Suprapubic skin (tissue), 3 donors: ENCODE measurements around the gene ZIC5.

Experiments
- EP300 ChIP-seq: sonication (generic); formaldehyde crosslinking; IDR thresholded peaks from one replicate; pipeline ENCODE4 v1.6.1; 2017; ENCODE audit warnings: antibody characterized with exemption
- TF ChIP-seq, protein P1 (sequence below), 2 donors: fragments of 200-600 bp in 1 of 2; fragments of 450-650 bp in 1 of 2; sonication (generic) in 1 of 2; IDR thresholded peaks; one replicate each; pipeline ENCODE4 v1.5.1; 2016 to 2019; ENCODE audit warnings: antibody characterized with exemption in 2 of 2, mild to moderate bottlenecking in 1 of 2, moderate library complexity in 1 of 2

- TF ChIP-seq, protein P1, sequence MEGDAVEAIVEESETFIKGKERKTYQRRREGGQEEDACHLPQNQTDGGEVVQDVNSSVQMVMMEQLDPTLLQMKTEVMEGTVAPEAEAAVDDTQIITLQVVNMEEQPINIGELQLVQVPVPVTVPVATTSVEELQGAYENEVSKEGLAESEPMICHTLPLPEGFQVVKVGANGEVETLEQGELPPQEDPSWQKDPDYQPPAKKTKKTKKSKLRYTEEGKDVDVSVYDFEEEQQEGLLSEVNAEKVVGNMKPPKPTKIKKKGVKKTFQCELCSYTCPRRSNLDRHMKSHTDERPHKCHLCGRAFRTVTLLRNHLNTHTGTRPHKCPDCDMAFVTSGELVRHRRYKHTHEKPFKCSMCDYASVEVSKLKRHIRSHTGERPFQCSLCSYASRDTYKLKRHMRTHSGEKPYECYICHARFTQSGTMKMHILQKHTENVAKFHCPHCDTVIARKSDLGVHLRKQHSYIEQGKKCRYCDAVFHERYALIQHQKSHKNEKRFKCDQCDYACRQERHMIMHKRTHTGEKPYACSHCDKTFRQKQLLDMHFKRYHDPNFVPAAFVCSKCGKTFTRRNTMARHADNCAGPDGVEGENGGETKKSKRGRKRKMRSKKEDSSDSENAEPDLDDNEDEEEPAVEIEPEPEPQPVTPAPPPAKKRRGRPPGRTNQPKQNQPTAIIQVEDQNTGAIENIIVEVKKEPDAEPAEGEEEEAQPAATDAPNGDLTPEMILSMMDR (IDR thresholded peaks at IDR 0.05): no peak
- no peak for TF ChIP-seq EP300
Observed at GRCh38 chr13:99991828-99992775, 20.5 kb upstream of the ZIC5 start.
